GM12892 (cell line): ENCODE measurements around the gene LRPAP1.

Experiments
- POLR2A ChIP-seq: IDR thresholded peaks from 2 replicates; pipeline ENCODE4 v1.6.1; 2011; ENCODE audit warnings: low read depth, low read length, control low read depth
- POLR2AphosphoS5 ChIP-seq: IDR thresholded peaks from 2 replicates; pipeline ENCODE4 v1.6.1; 2011; ENCODE audit warnings: low read depth, low read length, control low read depth

- no peak for TF ChIP-seq POLR2A
- no peak for TF ChIP-seq POLR2AphosphoS5
These were observed 42.7 kb downstream of the LRPAP1 start for GRCh38 chr4:3489451-3489962.
